K562 (cell line): ENCODE data around the gene NDUFB7. TPM values are rescaled to one million over a fixed set of nuclear protein-coding genes. Genes with fewer than 3 reads are reported as not detected.

ENCODE experiments used
- ASH1L ChIP-seq: fragments of 450-650 bp; IDR thresholded peaks from 2 replicates; pipeline ENCODE4 v1.6.1; 2018; ENCODE audit warnings: borderline replicate concordance, mild to moderate bottlenecking, low read depth; ENCODE audit not compliant: partially characterized antibody
- BRD9 ChIP-seq: fragments of 450-650 bp; IDR thresholded peaks from 2 replicates; pipeline ENCODE4 v1.6.1; 2018; ENCODE audit warnings: low read depth; ENCODE audit not compliant: partially characterized antibody
- CAMTA2 ChIP-seq: fragments of 250-450 bp; sonication (Bioruptor Pico); conservative IDR thresholded peaks from 2 replicates; pipeline ENCODE4 v1.5.1; 2022
- FUS ChIP-seq: fragments of 200-400 bp; formaldehyde crosslinking; optimal IDR thresholded peaks from 2 replicates; pipeline ENCODE3; 2017; ENCODE audit warnings: low read depth, low read length
- HINFP ChIP-seq: fragments of 450-650 bp; conservative IDR thresholded peaks from 2 replicates; pipeline ENCODE4 v1.6.1; 2016; ENCODE audit warnings: missing genetic modification characterization, low read depth, mild to moderate bottlenecking, control low read depth, missing compliant biosample characterization
- HIVEP1 ChIP-seq: fragments of 250-450 bp; sonication (Bioruptor Pico); IDR thresholded peaks from 2 replicates; pipeline ENCODE4 v1.4.0; 2020; ENCODE audit warnings: mild to moderate bottlenecking
- HMG20A ChIP-seq: fragments of 450-650 bp; formaldehyde crosslinking; conservative IDR thresholded peaks from 2 replicates; pipeline ENCODE4 v1.4.0; 2020; ENCODE audit warnings: mild to moderate bottlenecking, mixed read lengths
- MGA ChIP-seq: fragments of 450-650 bp; IDR thresholded peaks from 2 replicates; pipeline ENCODE4 v1.6.1; 2016; ENCODE audit warnings: mild to moderate bottlenecking, moderate library complexity
- NUFIP1 ChIP-seq: fragments of 450-650 bp; IDR thresholded peaks from 2 replicates; pipeline ENCODE4 v1.6.1; 2018; ENCODE audit not compliant: partially characterized antibody
- SREBF1 ChIP-seq: fragments of 150-350 bp; IDR thresholded peaks from 2 replicates; pipeline ENCODE4 v1.6.1; 2014; ENCODE audit warnings: antibody characterized with exemption, low read depth, low read length, borderline replicate concordance
- STAT5A ChIP-seq: IDR thresholded peaks from 2 replicates; pipeline ENCODE4 v1.6.1; 2012; ENCODE audit warnings: low read length, inconsistent platforms, borderline replicate concordance
- TCF15 ChIP-seq: fragments of 250-450 bp; sonication (Bioruptor Pico); IDR thresholded peaks from 2 replicates; pipeline ENCODE4 v1.8.0; 2022; ENCODE audit warnings: moderate library complexity, mild to moderate bottlenecking, inconsistent platforms
- ZBTB43 ChIP-seq: sonication (generic); formaldehyde crosslinking; IDR thresholded peaks from 2 replicates; pipeline ENCODE4 v1.8.0; 2023; ENCODE audit warnings: mild to moderate bottlenecking, missing genetic modification reagents
- ZNF384 ChIP-seq: IDR thresholded peaks from 2 replicates; pipeline ENCODE4 v1.6.1; 2012; ENCODE audit warnings: low read depth, low read length, improper control_type of control experiment
- polyA plus RNA-seq, 8 experiments: library from polyadenylated mRNA; depleted of rRNA in 4 of 8; stranded (reverse) in 5 of 8; unstranded in 3 of 8; fragments of >200 nt; fragmentation: Nextera tagmentation in 2 of 8; fragmentation: Illumina TruSeq in 1 of 8; extraction: Ambion mirVana in 2 of 8; extraction: Trizol in 1 of 8; gene quantifications; 2 replicates each; pipeline versions ENCODE4 v1.2.1 to v1.2.3, GENCODE V29; 2011 to 2014; ENCODE audit warnings: inconsistent platforms in 1 of 8, missing spikeins in 1 of 8
- total RNA-seq, 7 experiments: library from RNA; depleted of rRNA in 6 of 7; stranded (reverse); fragments of >200 nt in 6 of 7; fragmentation: Illumina TruSeq in 2 of 7; extraction: Trizol in 2 of 7; gene quantifications; 2 replicates each; pipeline versions ENCODE4 v1.2.1 to v1.2.3, GENCODE V29; 2011 to 2021; ENCODE audit warnings: low replicate concordance in 1 of 7

NDUFB7 gene
- total and polyA plus RNA-seq, 9 of the 15 experiments (the other 6 are each of a cell fraction or from before 2014, with no cell fraction given) = 14.9 to 842 (median 137) TPM

- no peak for TF ChIP-seq MGA
- no peak for TF ChIP-seq TCF15
- TF ChIP-seq SREBF1 = no peak
- no peak for TF ChIP-seq CAMTA2 (CRISPR knock-in tag)
- no peak for TF ChIP-seq HINFP (tag)
- TF ChIP-seq NUFIP1 = no peak
- no peak for TF ChIP-seq STAT5A
- no peak for TF ChIP-seq ZBTB43 (CRISPR knock-in tag)
- no peak for TF ChIP-seq ZNF384
- no peak for TF ChIP-seq HMG20A (CRISPR knock-in tag)
- no peak for TF ChIP-seq ASH1L
- peak; percentile 57 for TF ChIP-seq BRD9
- TF ChIP-seq HIVEP1 (CRISPR knock-in tag) = no peak
- no peak for TF ChIP-seq FUS
Observed at GRCh38 chr19:14517840-14518505, 53.9 kb downstream of the NDUFB7 start, which contains the start of gene DNAJB1 (continued).
